IPS-NIHi11 (cell line): Measurements from ENCODE around the gene IGFALS.
A peak's percentile ranks its signal among the peaks of the same experiment; 100 is the strongest.

Experiments
- DNase-seq: peaks from one replicate; pipeline ENCODE4 v3.0.0; 2012; ENCODE audit warnings: mixed read lengths, low spot score

Gene IGFALS

GRCh38 chr16:1775846-1776671 is 17.4 kb downstream of the IGFALS start:
- no peak for DNase-seq

DNA sequence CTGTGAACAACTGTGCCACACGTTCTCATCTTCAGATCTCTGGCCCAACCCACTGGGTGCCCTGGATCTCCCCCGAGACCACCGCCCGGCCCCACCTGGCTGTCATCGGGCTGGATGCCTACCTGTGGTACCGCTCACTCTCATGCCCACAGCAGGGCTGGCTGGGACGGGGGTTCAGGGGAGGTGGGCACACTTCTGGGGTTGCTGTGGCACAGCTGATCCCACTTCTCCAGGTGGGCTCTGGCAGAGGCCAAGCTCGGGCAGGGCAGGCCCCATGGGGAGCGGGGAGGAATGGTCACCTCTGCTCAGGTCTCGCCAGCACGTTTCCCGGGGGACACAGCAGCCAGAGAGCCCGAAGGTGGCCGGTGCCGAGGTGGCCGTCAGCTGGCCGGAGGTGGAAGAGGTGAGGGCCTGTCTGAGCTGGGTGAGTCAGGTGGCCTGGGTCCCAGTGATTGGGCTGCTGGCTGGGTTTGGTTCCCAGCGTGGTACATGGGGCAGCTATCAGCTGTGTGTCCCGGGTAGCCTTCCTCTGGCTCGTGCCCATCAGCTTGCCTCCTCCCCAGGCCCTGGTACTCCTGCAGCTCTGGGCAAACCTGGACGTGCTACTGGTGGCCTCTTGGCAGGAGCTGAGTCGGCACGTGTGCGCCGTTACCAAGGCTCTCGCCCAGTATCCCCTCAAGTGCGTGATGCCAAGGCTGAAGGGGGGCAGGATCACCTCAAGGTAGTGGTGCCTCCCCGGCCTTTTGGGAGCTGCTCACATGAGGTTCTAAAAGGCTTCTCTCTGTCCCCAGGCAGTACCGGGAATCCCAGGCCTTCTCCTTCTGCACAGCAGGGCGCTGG is 18.3 kb downstream of the IGFALS start:
- DNase-seq, result no peak

DNA sequence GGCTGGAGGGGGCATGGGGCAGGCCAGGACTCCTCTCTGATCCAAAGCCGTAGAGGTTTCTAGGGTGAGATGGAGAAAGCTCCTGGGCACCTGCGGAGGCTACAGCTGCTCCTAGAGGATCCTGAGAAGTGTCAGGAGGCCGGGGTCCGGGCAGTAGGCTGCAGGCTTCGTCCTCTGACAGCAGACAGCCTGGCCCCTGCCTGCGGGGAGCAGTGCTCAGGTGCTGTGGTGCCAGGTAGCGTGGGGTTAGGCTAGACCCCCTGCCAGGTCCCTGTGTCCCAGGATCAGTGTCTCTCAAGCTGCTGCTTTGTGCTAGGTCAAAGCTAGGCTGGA is 19.1 kb downstream of the IGFALS start:
- no peak for DNase-seq

GRCh38 chr16:1773703-1774447 is 19.6 kb downstream of the IGFALS start:
- DNase-seq, result no peak

DNA sequence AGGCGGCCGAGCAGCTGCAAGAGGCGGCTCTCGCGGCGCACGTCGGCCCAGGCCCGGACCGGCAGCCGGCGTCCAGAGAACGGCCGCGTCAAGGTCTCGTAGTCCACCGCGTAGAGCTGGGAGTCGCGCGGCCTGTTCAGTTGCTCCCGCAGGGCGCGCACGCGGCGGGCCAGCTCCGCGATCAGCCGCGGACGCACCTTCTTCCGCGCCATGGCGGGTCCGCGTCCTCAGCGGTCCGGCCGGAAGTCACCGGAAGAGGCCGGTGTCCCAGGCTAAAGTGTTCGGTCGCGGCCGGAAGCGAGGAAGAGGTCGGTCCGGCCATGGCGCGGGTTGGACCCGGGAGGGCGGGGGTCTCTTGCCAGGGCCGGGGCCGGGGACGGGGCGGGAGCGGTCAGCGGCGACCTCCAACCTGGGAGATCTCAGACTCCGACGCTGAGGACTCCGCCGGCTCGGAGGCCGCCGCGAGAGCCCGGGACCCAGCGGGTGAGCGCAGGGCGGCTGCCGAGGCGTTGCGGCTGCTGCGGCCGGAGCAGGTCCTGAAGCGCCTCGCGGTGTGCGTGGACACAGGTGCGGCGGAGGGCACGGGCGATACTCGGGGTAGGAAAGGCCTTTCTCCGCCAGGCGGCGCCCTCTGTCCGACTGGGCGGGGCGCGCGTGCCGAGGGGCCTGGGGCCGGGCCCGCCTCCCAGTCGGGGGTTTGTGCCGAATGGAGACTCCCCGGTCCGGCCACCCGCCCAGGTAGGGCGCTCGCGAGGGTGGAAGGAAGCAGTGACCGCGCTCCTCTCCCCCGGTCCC is 20.4 kb downstream of the IGFALS start, which contains the start of gene MRPS34:
Gene MRPS34, minus strand, starts transcription at position 227 of the 795 bp plus-strand sequence. Its CDS starts 15 bp downstream, at position 212.
- DNase-seq, result peak; percentile 91

- no peak for DNase-seq
Observed at GRCh38 chr16:1772362-1772907, 21.1 kb downstream of the IGFALS start, which contains the start of gene EME2. TSS of gene EME2 (plus strand) at chr16:1772810. CDS start at chr16:1773228, 418 bp downstream.

DNA sequence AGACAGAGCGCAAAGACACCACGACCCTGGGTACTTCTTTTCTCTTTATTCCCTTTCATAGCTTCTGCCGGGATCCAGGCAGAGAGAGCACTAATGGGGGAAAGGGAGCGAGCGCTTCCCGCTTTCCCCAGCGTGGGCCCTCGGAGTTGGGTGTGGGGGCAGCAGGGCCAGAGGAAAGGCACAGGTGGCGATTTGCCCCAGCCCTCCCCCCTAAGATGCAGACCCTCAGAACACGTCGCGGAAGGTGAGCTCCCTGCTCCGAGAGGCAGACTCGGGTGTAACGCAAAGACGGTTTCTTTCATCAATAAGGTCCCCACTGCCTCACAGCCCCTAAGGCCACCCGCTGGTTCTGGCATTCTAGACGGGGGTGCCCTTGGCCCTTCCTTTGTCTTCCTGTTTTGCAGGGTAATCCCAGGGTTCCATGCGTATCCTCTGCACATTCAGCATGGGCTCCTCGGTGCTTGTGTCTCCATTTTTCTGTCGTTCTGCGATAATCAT is 21.6 kb downstream of the IGFALS start:
- DNase-seq, result no peak

DNA sequence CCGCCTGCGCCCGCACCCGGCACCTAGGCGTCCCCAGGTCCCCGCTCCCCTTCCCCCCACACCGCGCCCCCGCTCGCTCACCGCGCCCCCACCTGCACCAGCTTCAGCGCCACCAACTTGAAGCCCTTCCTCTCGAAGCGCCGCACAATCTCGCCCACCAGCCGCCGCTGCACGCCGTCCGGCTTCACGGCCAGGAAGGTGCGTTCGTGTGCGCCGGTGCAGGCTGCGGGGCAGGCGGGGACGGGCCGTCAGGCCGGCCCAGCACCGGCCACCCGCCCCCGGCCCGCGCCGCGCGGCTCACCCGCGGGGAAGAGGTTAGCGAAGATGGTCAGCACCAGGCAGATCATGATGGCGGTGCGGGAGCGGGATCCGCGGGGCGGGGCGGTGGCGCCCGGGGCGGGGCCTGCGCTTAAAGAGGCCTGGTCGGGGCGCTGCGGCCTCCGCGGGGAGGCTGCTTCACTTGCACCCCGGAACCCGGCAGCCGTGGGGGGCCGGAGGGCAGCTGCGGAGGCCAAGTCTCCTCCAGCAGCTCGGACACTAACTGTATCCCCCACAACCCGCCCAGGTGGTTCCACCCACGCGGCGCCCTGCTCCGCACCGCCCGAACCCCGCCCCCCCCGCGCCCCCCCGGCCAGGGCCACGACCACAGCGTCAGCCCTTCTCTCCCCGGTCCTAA is 22.2 kb downstream of the IGFALS start, which contains the start of gene NME3:
Gene NME3, minus strand, starts transcription at position 356 of the 676 bp plus-strand sequence. Its CDS starts 9 bp downstream, at position 347.
- DNase-seq, result peak; percentile 82

DNA sequence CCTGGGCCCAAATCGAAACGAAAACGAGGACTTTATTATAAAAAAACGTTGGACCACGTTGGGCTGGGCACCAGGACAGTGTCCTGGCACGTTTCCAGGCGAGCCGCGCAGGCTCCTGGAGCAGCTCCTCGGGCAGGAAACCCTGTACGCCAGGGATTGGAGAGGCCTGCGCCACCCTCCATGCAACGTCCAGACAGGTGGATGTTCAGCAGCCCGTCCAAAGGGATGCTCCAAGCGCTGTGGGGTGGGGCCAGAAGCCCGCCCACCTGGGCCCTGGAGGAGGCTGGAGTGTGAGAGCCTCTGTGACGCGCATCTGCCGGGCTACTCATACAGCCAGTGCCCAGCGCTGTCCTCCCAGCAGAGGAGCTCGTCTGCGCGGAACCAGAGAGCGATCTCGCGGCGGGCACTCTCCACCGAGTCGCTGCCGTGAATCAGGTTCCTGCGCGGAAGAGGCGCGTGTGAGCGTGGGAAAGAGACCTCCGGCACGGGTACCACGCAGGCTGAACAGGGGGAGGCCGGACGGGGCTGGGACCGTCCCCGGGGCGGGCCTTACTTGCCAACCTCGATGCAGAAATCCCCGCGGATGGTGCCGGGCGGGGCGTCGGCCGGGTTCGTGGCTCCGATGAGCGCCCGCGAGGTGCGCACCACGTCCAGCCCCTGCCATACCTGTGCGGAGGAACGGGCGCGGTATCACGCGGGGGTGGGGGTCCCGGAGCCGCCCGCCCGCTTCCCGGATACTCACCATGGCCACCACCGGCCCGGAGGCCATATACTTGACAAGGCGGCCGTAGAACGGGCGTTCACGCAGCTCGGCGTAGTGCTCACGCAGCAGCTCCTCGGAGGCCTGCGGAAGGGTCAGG is 22.9 kb downstream of the IGFALS start:
- no peak for DNase-seq

DNA sequence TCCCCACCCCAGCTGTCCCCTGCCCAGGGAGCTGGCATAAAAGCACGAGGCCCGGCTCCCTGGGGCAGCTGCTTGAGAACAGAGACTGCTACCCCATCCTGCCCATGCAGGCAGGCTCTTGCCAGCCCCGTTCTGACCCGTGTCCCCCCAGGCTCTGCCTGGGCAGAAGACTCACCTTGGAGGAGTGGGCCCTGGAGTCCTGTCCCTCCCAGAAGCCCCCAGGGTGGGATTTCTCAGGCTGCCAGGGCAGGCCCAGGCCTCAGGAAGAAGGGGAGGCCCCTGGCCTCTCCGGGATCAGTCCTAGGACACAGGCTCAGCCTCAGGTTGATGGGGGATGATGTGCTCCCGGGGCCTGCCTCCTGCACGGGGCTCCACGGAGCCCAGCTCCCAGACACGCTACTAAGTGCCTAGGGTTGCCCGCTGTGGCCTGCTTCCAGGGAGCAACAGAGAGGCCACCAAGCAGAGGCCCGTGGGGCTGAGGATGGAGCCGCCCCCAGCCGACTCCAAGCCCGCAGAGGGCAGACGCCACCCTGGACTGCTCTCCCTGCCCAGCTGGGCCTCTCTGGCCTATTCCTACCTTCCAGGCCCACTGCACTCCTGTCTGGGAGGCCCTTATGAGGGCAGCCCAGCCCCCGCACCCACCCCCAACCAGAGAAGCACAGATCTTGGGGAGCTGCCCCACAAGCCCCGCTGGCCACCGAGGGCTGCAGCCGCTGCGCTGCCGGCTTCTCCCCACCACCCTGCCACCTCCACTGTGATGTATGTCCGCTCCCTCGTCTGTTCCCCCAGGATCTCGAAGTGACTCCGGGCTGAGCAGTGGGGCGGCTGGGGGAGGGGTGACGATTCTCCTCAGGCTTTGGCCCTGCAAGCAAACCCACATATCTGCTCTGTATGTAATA is 23.9 kb downstream of the IGFALS start:
- no peak for DNase-seq

- no peak for DNase-seq
Observed at GRCh38 chr16:1768767-1769401, 24.6 kb downstream of the IGFALS start.

GRCh38 chr16:1768061-1768766 is 25.3 kb downstream of the IGFALS start:
- no peak for DNase-seq

DNA sequence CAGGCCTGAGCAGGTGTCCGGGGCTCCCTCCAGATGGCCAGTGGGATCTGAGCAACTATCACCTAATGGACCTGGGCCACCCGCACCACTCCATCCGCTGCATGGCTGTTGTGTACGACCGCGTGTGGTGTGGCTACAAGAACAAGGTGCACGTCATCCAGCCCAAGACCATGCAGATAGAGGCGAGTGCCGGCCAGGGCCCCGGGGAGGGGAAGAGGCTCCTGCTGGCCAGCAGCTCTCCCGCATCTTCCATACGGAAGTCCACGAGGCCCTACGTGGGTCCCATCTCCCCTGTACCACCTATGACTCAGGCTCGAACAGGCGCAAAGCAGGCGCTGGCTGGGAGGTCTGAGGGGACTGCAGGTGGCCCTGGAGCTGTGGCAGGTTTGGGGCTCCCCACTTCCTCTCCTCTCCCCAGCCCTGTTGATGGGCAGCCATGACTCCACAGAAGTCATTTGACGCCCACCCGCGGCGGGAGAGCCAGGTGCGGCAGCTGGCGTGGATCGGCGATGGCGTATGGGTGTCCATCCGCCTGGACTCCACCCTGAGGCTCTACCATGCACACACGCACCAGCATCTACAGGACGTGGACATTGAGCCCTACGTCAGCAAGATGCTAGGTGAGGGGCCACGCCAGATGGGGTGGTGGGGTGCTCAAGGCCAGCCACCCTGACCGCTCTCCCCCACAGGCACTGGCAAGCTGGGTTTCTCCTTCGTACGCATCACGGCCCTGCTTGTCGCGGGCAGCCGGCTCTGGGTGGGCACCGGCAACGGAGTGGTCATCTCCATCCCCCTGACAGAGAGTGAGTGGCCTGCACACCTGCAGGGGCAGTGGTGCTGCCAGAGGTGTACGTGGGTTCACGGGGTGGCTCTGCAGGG is 26.1 kb downstream of the IGFALS start:
- DNase-seq, result no peak

- no peak for DNase-seq
Observed at GRCh38 chr16:1766701-1767100, 26.8 kb downstream of the IGFALS start.

GRCh38 chr16:1766231-1766630 is 27.3 kb downstream of the IGFALS start:
- no peak for DNase-seq

DNA sequence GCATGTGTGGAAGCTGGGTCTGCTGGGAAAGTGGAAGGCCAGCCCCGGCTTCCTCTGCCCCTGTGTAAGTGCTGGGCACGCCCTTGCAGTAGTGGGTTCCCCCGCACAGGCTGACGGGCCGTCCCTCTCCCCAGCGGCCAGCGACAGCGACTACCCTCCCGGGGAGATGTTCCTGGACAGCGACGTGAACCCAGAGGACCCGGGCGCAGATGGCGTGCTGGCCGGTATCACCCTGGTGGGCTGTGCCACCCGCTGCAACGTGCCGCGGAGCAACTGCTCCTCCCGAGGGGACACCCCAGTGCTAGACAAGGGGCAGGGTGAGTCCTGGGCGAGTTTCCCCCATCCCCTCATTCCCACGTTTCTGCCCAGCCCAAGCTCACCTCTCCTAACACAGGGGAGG is 27.7 kb downstream of the IGFALS start:
- no peak for DNase-seq
